GM23338 (cell line): Measurements from ENCODE around the gene ACTBL2. TPM values are rescaled to one million over a fixed set of nuclear protein-coding genes. Genes with fewer than 3 reads are reported as not detected.

Experiments
- CREB1 ChIP-seq: fragments of 250-450 bp; sonication (Bioruptor Pico); IDR thresholded peaks from 2 replicates; pipeline ENCODE4 v1.5.0; 2020; ENCODE audit warnings: low read depth, mild to moderate bottlenecking, moderate library complexity
- EZH2phosphoT487 ChIP-seq: fragments of 200-600 bp; sonication (generic); IDR thresholded peaks from one replicate; pipeline ENCODE4 v1.8.1; 2018; ENCODE audit warnings: antibody characterized with exemption; ENCODE audit not compliant: unreplicated experiment
- JUNB ChIP-seq: IDR thresholded peaks from one replicate; pipeline ENCODE4 v1.6.1; 2016; ENCODE audit warnings: antibody characterized with exemption; ENCODE audit not compliant: unreplicated experiment
- NANOG ChIP-seq: IDR thresholded peaks from 2 replicates; pipeline ENCODE4 v1.6.1; 2016; ENCODE audit warnings: antibody characterized with exemption, borderline replicate concordance
- POLR2AphosphoS5 ChIP-seq: IDR thresholded peaks from 2 replicates; pipeline ENCODE4 v1.6.1; 2016; ENCODE audit warnings: antibody characterized with exemption, low read depth
- REST ChIP-seq: IDR thresholded peaks from one replicate; pipeline ENCODE4 v1.6.1; 2018; ENCODE audit warnings: antibody characterized with exemption; ENCODE audit not compliant: unreplicated experiment
- STAT1 ChIP-seq: IDR thresholded peaks from one replicate; pipeline ENCODE4 v1.6.1; 2016; ENCODE audit warnings: antibody characterized with exemption; ENCODE audit not compliant: unreplicated experiment
- ZNF331 ChIP-seq: fragments of 250-450 bp; sonication (Bioruptor Pico); IDR thresholded peaks from 2 replicates; pipeline ENCODE4 v1.5.0; 2020; ENCODE audit warnings: low read depth, mild to moderate bottlenecking, moderate library complexity
- ZNF462 ChIP-seq: fragments of 250-450 bp; sonication (Bioruptor Pico); IDR thresholded peaks from 2 replicates; pipeline ENCODE4 v1.5.0; 2020; ENCODE audit warnings: mild to moderate bottlenecking, moderate library complexity
- polyA plus RNA-seq: library from polyadenylated mRNA; unstranded; fragments of >200 nt; fragmentation: Nextera tagmentation; extraction: Ambion mirVana; gene quantifications from 2 replicates; pipeline ENCODE4 v1.2.1, GENCODE V29; 2016
- total RNA-seq: library from RNA; depleted of rRNA; stranded (reverse); fragments of >200 nt; shearing (Covaris generic); gene quantifications from 2 replicates; pipeline ENCODE4 v1.2.3, GENCODE V29; 2014

The ACTBL2 gene
- total and polyA plus RNA-seq, 2 experiments from 2014 or later: not detected

- TF ChIP-seq ZNF462 (no peak), STAT1 (no peak), JUNB (no peak), EZH2phosphoT487 (no peak), POLR2AphosphoS5 (no peak), CREB1 (CRISPR knock-in tag) (no peak), NANOG (no peak), REST (no peak), ZNF331 (CRISPR knock-in tag) (no peak)
These were observed 34.3 kb downstream of the ACTBL2 start (continued) for GRCh38 chr5:57448287-57448686.
